HUES48 (cell line): Measurements from ENCODE around the gene TRPC4AP.
A peak's percentile ranks its signal among the peaks of the same experiment; 100 is the strongest.

Experiments used
- H3K27ac ChIP-seq: one replicate; pipeline ENCODE4 v1.7.0; 2013; ENCODE audit warnings: low read depth, low read length, inconsistent platforms
- H3K27me3 ChIP-seq: 2 replicates; pipeline ENCODE4 v1.6.1; 2013; ENCODE audit warnings: mild to moderate bottlenecking, low read length; ENCODE audit not compliant: control insufficient read depth, insufficient read depth
- H3K36me3 ChIP-seq: 2 replicates; pipeline ENCODE4 v1.6.1; 2013; ENCODE audit warnings: low read length; ENCODE audit not compliant: control insufficient read depth, insufficient read depth
- H3K4me1 ChIP-seq: 2 replicates; pipeline ENCODE4 v1.6.1; 2013; ENCODE audit warnings: mild to moderate bottlenecking, low read length; ENCODE audit not compliant: control insufficient read depth, insufficient read depth
- H3K4me3 ChIP-seq: 2 replicates; pipeline ENCODE4 v1.5.1; 2013; ENCODE audit warnings: mild to moderate bottlenecking, low read depth, low read length
- H3K9ac ChIP-seq: 2 replicates; pipeline ENCODE4 v1.6.1; 2013; ENCODE audit warnings: mild to moderate bottlenecking, low read depth, low read length, moderate library complexity
- H3K9me3 ChIP-seq: 2 replicates; pipeline ENCODE4 v1.6.1; 2013; ENCODE audit warnings: low read length; ENCODE audit not compliant: control insufficient read depth, insufficient read depth

Gene TRPC4AP

GRCh38 chr20:34990231-34990630 is 102.4 kb downstream of the TRPC4AP start:
- Histone ChIP-seq H3K4me3 (no peak overlapping the region), H3K9ac (no peak overlapping the region), H3K9me3 (no peaks in the 10 kb centered on the region), H3K36me3 (peaks cover 8% of the 10 kb centered on the region; the same call in 1 of the 2 replicates), H3K27me3 (peaks cover 4% of the 10 kb centered on the region; the same call in 1 of the 2 replicates), H3K27ac (no peak overlapping the region), H3K4me1 (peaks cover 4% of the 10 kb centered on the region; the same call in 1 of the 2 replicates)

DNA sequence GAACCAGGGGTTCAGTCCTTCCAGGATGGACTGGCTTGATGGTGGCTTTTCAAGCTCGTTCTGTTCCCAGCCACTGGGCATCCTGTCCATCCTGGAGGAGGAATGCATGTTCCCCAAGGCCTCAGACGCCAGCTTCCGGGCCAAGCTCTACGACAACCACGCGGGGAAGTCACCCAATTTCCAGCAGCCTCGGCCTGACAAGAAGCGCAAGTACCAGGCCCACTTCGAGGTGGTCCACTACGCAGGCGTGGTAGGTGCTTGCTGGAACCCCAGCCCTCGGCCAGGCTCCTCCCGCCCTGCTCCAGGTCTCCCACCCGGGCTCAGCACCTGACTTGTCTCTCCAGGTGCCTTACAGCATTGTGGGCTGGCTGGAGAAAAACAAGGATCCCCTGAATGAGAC is 102.9 kb downstream of the TRPC4AP start:
- H3K4me1 ChIP-seq, result peaks cover 10% of the 10 kb centered on the region; the same call in 1 of the 2 replicates
- H3K27me3 ChIP-seq, result peaks cover 4% of the 10 kb centered on the region; the same call in 1 of the 2 replicates
- peaks cover 4% of the 10 kb centered on the region; the same call in 1 of the 2 replicates for H3K36me3 ChIP-seq
- no peak overlapping the region for H3K4me3 ChIP-seq
- no peak overlapping the region for H3K27ac ChIP-seq
- H3K9me3 ChIP-seq, result no peaks in the 10 kb centered on the region
- H3K9ac ChIP-seq, result no peak overlapping the region

DNA sequence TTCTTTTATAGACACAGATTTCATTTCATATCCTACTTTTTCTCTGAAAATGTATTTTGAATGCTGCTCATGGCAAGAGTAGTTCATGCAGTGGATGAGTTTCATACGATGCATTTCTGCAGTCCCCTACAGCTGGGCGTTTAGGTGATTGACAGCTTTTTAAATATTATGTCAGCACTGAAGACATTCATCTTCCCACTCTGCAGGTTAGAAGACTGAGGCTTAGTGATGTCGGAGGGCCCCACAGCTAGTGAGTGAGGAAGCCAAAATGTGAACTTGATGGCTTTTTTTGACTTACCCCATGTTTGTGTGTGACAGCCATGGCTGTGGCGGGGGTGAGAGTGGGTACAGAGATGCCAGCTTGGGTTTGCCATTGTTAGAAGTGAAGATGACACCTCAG is 103.5 kb downstream of the TRPC4AP start:
- peaks cover 4% of the 10 kb centered on the region; the same call in 1 of the 2 replicates for H3K27me3 ChIP-seq
- H3K27ac ChIP-seq, result no peak overlapping the region
- peaks cover 11% of the 10 kb centered on the region; the same call in 1 of the 2 replicates for H3K4me1 ChIP-seq
- H3K36me3 ChIP-seq, result peaks cover 4% of the 10 kb centered on the region; the same call in 1 of the 2 replicates
- H3K4me3 ChIP-seq, result no peak overlapping the region
- H3K9me3 ChIP-seq, result no peaks in the 10 kb centered on the region
- no peak overlapping the region for H3K9ac ChIP-seq

GRCh38 chr20:34988191-34988540 is 104.4 kb downstream of the TRPC4AP start:
- no peak overlapping the region for H3K4me3 ChIP-seq
- no peak overlapping the region for H3K27ac ChIP-seq
- H3K4me1 ChIP-seq, result peaks cover 18% of the 10 kb centered on the region
- peaks cover 4% of the 10 kb centered on the region; the same call in 1 of the 2 replicates for H3K27me3 ChIP-seq
- H3K9ac ChIP-seq, result no peak overlapping the region
- H3K9me3 ChIP-seq, result no peaks in the 10 kb centered on the region
- 0 out of 2 replicates have a peak, but pooled peaks cover under 1% of the 10 kb centered on the region for H3K36me3 ChIP-seq

GRCh38 chr20:34987288-34988190 is 105.1 kb downstream of the TRPC4AP start:
- peaks cover 9% of the 10 kb centered on the region; the same call in 1 of the 2 replicates for H3K27me3 ChIP-seq
- H3K36me3 ChIP-seq, result no peaks in the 10 kb centered on the region
- H3K9ac ChIP-seq, result no peak overlapping the region
- H3K4me3 ChIP-seq, result no peak overlapping the region
- H3K4me1 ChIP-seq, result peaks cover 23% of the 10 kb centered on the region
- no peak overlapping the region for H3K27ac ChIP-seq
- no peaks in the 10 kb centered on the region for H3K9me3 ChIP-seq

DNA sequence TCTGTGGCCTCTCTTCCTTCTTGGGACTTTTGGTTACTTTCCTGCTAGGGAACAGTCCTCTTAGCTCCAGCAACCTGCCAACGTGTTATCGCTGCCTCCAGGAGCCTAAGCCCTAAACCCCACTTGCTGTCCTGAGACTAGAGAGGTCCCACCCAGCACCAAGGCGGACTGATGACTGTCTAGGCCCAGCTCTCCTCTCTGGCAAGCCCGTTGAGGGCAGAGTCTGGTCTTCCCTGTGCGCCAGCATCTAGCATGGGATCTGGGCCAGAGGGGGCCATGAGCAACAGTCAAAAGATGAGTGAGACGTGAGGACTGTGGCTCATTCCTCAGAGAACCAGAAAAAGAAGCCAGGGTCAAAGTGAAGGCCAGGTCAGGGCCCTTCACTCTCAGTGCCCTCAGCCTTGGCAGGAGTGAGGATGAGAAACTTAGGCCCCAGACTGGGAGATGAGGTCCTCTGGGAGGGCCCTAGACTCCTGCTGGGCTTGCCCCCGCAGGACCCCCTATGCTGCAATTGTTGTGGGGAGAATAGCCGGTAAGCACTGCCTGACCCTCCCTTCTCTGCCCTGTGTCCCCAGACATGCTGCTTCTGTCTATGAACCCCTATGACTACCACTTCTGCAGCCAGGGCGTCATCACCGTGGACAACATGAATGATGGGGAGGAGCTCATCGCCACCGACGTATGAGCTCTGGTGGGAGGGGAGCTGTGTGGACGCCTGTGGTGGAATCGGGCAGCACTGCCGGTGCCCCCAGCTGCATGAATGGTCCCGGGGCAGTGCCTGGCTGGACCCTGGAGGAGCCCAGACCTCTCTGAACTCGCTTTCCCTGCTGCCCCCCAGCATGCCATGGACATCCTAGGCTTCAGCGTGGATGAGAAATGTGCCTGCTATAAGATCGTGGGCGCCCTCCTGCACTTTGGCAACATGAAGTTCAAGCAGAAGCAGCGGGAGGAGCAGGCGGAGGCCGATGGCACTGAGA is 106.0 kb downstream of the TRPC4AP start:
- Histone ChIP-seq H3K9ac (no peak overlapping the region), H3K9me3 (no peaks in the 10 kb centered on the region), H3K27me3 (peaks cover 13% of the 10 kb centered on the region; the same call in 1 of the 2 replicates), H3K4me1 (peaks cover 24% of the 10 kb centered on the region), H3K4me3 (no peak overlapping the region), H3K27ac (no peak overlapping the region), H3K36me3 (no peaks in the 10 kb centered on the region)

DNA sequence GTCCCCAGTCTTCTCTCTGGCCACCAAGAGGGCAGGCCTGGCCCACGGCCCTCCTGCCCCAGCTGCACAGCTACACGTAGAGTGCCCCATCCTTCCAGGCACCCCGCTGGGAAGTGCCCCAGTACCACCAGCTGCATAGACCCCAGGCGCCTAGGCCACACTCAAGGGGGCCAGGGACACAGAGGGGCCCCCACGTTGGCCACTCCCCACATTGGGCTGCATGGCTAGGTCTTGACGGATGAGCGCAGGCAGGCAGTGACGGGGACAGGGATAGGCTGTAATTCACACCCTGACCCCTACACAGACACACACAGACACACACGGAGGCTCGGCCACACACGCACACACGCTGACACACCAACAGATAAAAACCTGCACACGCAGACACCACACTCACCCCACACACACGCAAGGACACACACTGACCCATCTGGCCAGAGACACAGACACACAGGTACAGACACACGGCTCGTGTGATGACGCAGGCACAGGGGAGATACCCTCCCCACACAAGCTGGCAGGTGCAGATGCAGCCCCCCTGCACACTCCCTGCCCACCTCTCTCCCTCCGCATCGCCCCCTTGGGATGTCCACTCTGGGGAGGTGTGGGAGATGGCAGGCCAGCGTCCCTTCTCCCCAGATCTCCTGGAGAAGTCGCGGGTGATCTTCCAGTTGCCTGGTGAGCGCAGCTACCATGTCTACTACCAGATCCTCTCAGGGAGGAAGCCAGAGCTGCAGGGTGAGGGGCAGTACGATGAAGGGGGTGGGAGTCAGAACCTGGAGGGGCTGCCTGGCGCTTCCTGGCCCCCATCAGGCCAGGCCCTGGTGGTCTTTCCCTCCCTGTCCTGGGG is 106.9 kb downstream of the TRPC4AP start:
- no peaks in the 10 kb centered on the region for H3K9me3 ChIP-seq
- H3K36me3 ChIP-seq, result no peaks in the 10 kb centered on the region
- H3K27ac ChIP-seq, result no peak overlapping the region
- no peak overlapping the region for H3K9ac ChIP-seq
- H3K4me3 ChIP-seq, result no peak overlapping the region
- H3K4me1 ChIP-seq, result peaks cover 30% of the 10 kb centered on the region
- peaks cover 13% of the 10 kb centered on the region; the same call in 1 of the 2 replicates for H3K27me3 ChIP-seq

- Histone ChIP-seq H3K4me1 (peaks cover 33% of the 10 kb centered on the region), H3K27ac (no peak overlapping the region), H3K9me3 (no peaks in the 10 kb centered on the region), H3K4me3 (no peak overlapping the region), H3K27me3 (peaks cover 13% of the 10 kb centered on the region; the same call in 1 of the 2 replicates), H3K9ac (no peak overlapping the region), H3K36me3 (no peaks in the 10 kb centered on the region)
These were observed 107.8 kb downstream of the TRPC4AP start for GRCh38 chr20:34984756-34985261.

DNA sequence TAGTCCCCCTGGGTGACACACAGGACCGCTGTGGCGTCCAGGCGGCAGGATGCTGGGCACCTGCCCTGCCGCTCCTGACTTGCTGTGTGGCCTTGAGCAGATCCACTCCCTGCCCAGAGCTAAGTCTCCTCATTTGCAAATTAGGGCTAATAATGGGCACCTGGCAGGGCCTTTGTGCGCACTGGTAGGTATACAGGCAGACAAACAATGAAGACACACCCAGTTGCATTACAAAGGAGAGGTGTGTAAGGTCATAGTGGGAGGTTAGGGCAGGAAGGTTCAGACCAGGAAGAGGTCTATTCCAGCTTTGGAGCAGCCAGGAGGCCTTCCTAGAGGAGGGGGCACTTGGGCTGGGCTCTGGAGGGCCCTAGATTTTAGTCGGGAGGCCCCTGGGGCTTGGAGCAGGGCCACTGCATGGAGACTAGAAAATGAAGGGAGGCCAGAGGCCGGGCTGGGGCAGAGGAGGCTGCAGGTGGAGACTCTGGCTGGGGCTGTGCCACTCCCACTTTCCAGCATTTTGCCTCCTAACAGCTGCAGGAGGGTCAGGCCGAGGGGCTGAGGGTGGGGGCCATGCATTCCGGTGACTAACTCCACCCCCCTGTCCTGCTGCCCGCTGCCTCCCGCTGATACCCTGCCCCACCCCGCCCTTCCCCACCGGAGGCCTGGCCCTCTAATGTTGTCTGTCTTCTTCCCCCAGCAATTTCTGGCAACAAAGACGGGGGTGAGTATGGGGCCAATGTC is 108.4 kb downstream of the TRPC4AP start:
- no peaks in the 10 kb centered on the region for H3K9me3 ChIP-seq
- H3K27ac ChIP-seq, result peak overlapping the region; percentile 3
- peak overlapping the region; percentile 1; the same call in 1 of the 2 replicates for H3K4me3 ChIP-seq
- H3K4me1 ChIP-seq, result peaks cover 33% of the 10 kb centered on the region
- peaks cover 13% of the 10 kb centered on the region; the same call in 1 of the 2 replicates for H3K27me3 ChIP-seq
- no peak overlapping the region for H3K9ac ChIP-seq
- H3K36me3 ChIP-seq, result no peaks in the 10 kb centered on the region
